GM12891 (cell line): ENCODE measurements around the gene CABP5.

Source experiments
- DNase-seq: peaks from one replicate; pipeline ENCODE4 v3.0.0; 2011; ENCODE audit warnings: low spot score; ENCODE audit not compliant: insufficient read length
- FAIRE-seq: peaks from 2 replicates; lab custom pipeline; 2011; peaks lifted over from hg19 to GRCh38; lab: Jason Lieb, UNC
- PAX5 ChIP-seq: IDR thresholded peaks from 2 replicates; pipeline ENCODE4 v1.6.1; 2011; ENCODE audit warnings: low read length, moderate library complexity, mild to moderate bottlenecking; ENCODE audit not compliant: insufficient read depth, severe bottlenecking
- POLR2A ChIP-seq: IDR thresholded peaks from 2 replicates; pipeline ENCODE4 v1.6.1; 2011; ENCODE audit warnings: low read depth, low read length, control low read depth
- POLR2AphosphoS5 ChIP-seq: IDR thresholded peaks from 2 replicates; pipeline ENCODE4 v1.6.1; 2011; ENCODE audit warnings: low read depth, low read length, control low read depth
- POU2F2 ChIP-seq: IDR thresholded peaks from 2 replicates; pipeline ENCODE4 v1.6.1; 2011; ENCODE audit warnings: low read depth, mild to moderate bottlenecking, control low read depth, low read length, moderate library complexity
- SPI1 ChIP-seq: IDR thresholded peaks from 2 replicates; pipeline ENCODE4 v1.6.1; 2011; ENCODE audit warnings: low read depth, low read length, control low read depth
- TAF1 ChIP-seq: IDR thresholded peaks from 2 replicates; pipeline ENCODE4 v1.6.1; 2011; ENCODE audit warnings: low read depth, low read length, control low read depth

The CABP5 gene

DNA sequence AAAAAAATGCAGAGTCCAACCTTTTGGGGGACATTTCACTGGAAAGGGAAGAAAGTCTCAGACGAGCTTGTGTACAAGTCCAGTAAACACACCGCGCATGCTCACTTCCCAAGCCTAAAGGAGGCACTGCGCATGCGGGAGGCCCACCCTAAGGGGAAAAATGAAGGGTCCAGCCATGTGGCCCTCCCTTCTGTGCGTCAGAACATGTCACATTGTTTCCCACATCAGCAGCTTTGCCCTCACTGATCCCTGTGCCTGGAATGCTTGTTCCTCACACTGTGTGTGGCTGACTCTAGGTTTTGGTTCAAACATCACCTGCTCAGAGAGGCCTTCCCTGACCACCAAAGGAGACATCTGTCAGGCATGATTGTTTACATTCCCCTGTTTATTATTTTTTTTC, 45.1 kb downstream of the CABP5 start:
- TF ChIP-seq PAX5, result no peak
- no peak for TF ChIP-seq POU2F2
- no peak for TF ChIP-seq TAF1
- TF ChIP-seq SPI1, result no peak
- TF ChIP-seq POLR2A, result no peak
- TF ChIP-seq POLR2AphosphoS5, result no peak
- DNase-seq, result no peak
- FAIRE-seq, result no peak

DNA sequence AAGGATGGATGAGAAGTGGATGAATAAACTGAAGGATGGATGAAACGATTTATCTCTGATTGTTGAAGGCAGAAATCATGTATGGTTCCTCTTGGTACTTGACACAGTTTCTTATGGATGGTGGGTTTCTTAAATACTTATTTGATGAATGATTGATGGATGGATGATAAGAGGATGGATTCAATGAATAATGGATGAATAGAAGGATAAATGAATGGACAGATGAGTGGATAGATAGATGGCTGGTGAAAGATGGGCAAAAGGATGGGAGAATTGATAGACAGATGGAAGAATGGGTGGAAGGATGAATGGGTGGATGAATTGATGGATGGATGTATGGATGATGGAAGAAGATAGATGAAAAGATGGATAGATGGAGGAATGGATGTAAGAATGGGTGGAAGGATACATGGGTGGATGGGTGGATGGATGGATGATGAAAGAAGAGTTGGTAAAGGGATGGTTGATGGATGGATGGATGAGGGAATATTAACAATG, 47.6 kb downstream of the CABP5 start:
- TF ChIP-seq POLR2AphosphoS5, result no peak
- no peak for TF ChIP-seq PAX5
- TF ChIP-seq POU2F2, result no peak
- TF ChIP-seq POLR2A, result no peak
- no peak for TF ChIP-seq SPI1
- TF ChIP-seq TAF1, result no peak
- DNase-seq (no peak), FAIRE-seq (no peak)

DNA sequence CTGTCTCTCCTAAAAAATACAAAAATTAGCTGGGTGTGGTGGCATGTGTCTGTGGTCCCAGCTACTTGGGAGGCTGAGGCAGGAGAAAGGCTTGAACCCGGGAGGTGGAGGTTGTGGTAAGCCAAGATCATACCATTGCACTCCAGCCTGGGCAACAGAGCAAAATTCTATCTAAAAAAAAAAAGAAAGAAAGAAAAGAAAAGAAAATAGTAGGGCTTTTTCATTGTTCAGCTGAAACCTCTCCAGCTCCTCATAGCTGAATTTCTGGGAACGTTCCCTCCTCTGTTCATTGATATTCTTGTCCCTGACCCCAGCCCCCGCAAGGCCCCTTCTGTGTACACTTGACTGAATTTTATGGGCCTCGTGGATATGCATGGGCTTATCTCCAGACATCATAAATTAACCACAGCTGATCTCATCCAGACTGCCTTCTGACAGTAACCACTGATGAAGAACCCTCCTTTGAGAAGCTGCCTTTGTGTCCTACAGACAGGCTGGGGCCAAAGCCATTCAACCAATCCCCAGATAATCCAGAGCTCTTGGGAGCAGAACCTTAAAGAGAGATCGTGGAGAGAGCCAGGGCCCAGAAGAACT, 49.6 kb downstream of the CABP5 start, which contains the start of gene ELSPBP1:
Gene ELSPBP1, plus strand, starts transcription at position 424 of the 594 bp plus-strand sequence. CDS start 14,036 bp downstream, outside the sequence.
- FAIRE-seq (no peak), DNase-seq (no peak)
- no peak for TF ChIP-seq POU2F2
- TF ChIP-seq POLR2A, result no peak
- TF ChIP-seq POLR2AphosphoS5, result no peak
- TF ChIP-seq TAF1, result no peak
- no peak for TF ChIP-seq SPI1
- TF ChIP-seq PAX5, result no peak

DNA sequence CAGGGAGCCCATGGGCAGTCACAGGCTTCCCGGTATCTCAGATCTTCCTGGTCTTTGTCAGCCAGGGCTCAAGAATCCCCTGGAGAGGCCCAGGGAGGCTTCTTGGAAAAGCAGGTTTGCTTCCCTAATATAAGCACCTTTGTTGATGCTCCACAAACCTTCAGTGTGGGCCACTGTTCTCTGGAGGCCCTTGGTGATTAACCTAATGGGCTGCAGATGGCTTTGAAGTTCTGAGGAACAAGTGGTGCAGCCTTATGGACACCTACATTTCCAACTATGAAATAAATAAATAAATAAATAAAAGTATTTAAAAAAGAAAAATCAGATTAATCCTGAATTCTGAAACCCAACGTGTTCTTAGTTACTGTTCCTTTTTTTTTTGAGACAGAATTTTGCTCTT, 51.8 kb downstream of the CABP5 start, which contains the start of gene BSPH1:
Gene BSPH1, minus strand, starts transcription at position 101 of the 400 bp plus-strand sequence. Its CDS starts 89 bp downstream, at position 12.
- FAIRE-seq (no peak), DNase-seq (no peak)
- TF ChIP-seq POLR2A, result no peak
- no peak for TF ChIP-seq POU2F2
- no peak for TF ChIP-seq SPI1

DNA sequence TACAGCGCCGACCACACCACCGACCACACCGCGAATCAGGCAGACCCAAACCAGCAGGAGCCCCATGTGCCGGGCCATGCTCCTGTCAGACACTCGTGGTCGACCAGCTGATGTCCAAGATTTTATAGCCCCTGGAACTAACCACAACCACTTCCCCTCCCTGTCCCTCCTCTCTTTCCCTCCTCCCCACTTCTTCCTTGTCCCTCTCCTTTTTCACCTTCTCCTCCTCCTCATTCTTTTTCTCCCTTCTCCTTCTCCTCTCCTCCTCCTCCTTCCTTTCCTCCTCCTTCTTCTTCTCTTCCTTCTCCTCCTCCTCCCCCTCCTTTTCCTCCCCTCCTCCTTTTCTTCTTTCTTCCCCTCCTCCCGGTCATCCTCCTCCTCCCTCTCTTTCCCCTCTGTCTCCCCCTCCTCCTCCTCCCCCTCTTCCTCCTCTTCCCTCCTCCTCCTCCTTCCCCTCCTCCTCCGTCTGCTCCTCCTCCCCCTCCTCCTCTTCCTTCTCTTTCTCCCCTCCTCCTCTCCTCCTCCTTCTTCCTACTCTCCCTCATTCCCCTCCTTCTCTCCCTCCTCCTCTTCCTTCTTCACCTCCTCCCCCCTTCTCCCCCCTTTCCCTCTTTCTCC, 52.6 kb downstream of the CABP5 start:
- no peak for TF ChIP-seq POLR2AphosphoS5
- no peak for TF ChIP-seq TAF1
- TF ChIP-seq POLR2A, result no peak
- TF ChIP-seq SPI1, result no peak
- no peak for TF ChIP-seq POU2F2
- no peak for TF ChIP-seq PAX5
- DNase-seq (no peak), FAIRE-seq (no peak)
